Caco-2 (cell line): ENCODE measurements around the gene SYT1. TPM values are rescaled to one million over a fixed set of nuclear protein-coding genes. Genes with fewer than 3 reads are reported as not detected.

Experiments
- BruUV-seq: library from RNA; stranded (reverse); fragments of 400-500 nt; replicated peaks from 2 replicates; lab custom pipeline; 2021; lab: Mats Ljungman, UMichigan
- CTCF ChIA-PET: fragments of 300-600 bp; sonication (Branson Sonifier 250); formaldehyde crosslinking; loops from one replicate; lab custom pipeline; 2022; ENCODE audit warnings: antibody characterized with exemption; lab: Charles Lee
- POLR2A ChIA-PET: fragments of 300-600 bp; sonication (Branson Sonifier 250); formaldehyde crosslinking; loops from one replicate; lab custom pipeline; 2022; ENCODE audit warnings: antibody characterized with exemption; lab: Charles Lee
- DNase-seq, 2 experiments: peaks; one replicate each; pipeline versions ENCODE4 v3.0.0 to v3.0.0-alpha.2; 2020 to 2022
- H3K27me3 ChIP-seq: replicated peaks from 2 replicates; pipeline ENCODE4 v1.6.0; 2011; ENCODE audit warnings: low read length; ENCODE audit not compliant: control insufficient read depth, insufficient read depth
- H3K36me3 ChIP-seq: 2 replicates; pipeline ENCODE4 v1.5.1; 2011; ENCODE audit warnings: low read length; ENCODE audit not compliant: control insufficient read depth, insufficient read depth
- H3K4me1 ChIP-seq: fragments of 250-450 bp; sonication (Bioruptor Pico); 2 replicates; pipeline ENCODE4 v1.5.1; 2020; ENCODE audit warnings: mild to moderate bottlenecking
- H3K4me3 ChIP-seq: 2 replicates; pipeline ENCODE4 v1.5.1; 2011; ENCODE audit warnings: low read depth, mild to moderate bottlenecking, control low read depth, low read length
- H3K9me3 ChIP-seq: fragments of 250-450 bp; sonication (Bioruptor Pico); 2 replicates; pipeline ENCODE4 v1.5.1; 2020; ENCODE audit warnings: mild to moderate bottlenecking, moderate library complexity
- H3K27ac Mint-ChIP-seq: one replicate; pipeline ENCODE4 v1.8.0; 2022; ENCODE audit warnings: mixed read lengths; ENCODE audit not compliant: unreplicated experiment
- H3K27me3 Mint-ChIP-seq: one replicate; pipeline ENCODE4 v1.8.0; 2022; ENCODE audit warnings: mixed read lengths; ENCODE audit not compliant: insufficient read depth, unreplicated experiment
- H3K36me3 Mint-ChIP-seq: one replicate; pipeline ENCODE4 v1.8.0; 2022; ENCODE audit warnings: mild to moderate bottlenecking, mixed read lengths; ENCODE audit not compliant: insufficient read depth, unreplicated experiment
- H3K4me1 Mint-ChIP-seq: one replicate; pipeline ENCODE4 v1.8.0; 2022; ENCODE audit warnings: low read depth, mixed read lengths; ENCODE audit not compliant: unreplicated experiment
- H3K4me3 Mint-ChIP-seq: one replicate; pipeline ENCODE4 v1.8.0; 2022; ENCODE audit warnings: mild to moderate bottlenecking, moderate library complexity, mixed read lengths; ENCODE audit not compliant: unreplicated experiment
- H3K9me3 Mint-ChIP-seq: one replicate; pipeline ENCODE4 v1.8.0; 2022; ENCODE audit warnings: mixed read lengths; ENCODE audit not compliant: unreplicated experiment
- CTCF ChIP-seq, 2 experiments: fragments of 200-600 bp in 1 of 2; IDR thresholded peaks; 1 replicate in 1 of 2; 2 replicates in 1 of 2; pipeline versions ENCODE4 v1.5.1 to v1.8.0; 2011 to 2022; ENCODE audit warnings: antibody characterized with exemption in 1 of 2, control low read depth in 1 of 2, inconsistent platforms in 1 of 2, low read depth in 1 of 2, low read length in 1 of 2, mild to moderate bottlenecking in 1 of 2, moderate library complexity in 1 of 2; ENCODE audit not compliant: insufficient read depth in 1 of 2, severe bottlenecking in 1 of 2, unreplicated experiment in 1 of 2
- intact Hi-C: fragments of 100-400 bp; cut with micrococcal nuclease; formaldehyde crosslinking; loops from one replicate; pipeline ENCODE4 v1.10.0; 2022; ENCODE audit not compliant: unreplicated experiment
- total RNA-seq: library from RNA; stranded (reverse); gene quantifications from 2 replicates; pipeline ENCODE4 v1.2.3, GENCODE V29; 2022

Gene SYT1
- total RNA-seq, 1 experiment from 2014 or later = 0.39 TPM

GRCh38 chr12:79453820-79454219, 589.2 kb downstream of the SYT1 start:
- H3K4me1 Mint-ChIP-seq = peaks cover 29% of the 10 kb centered on the region
- no peaks in the 10 kb centered on the region for H3K36me3 Mint-ChIP-seq
- H3K9me3 Mint-ChIP-seq = no peaks in the 10 kb centered on the region
- H3K36me3 ChIP-seq = no peaks in the 10 kb centered on the region
- POLR2A ChIA-PET = no interaction called here
- H3K4me1 ChIP-seq = peaks cover 29% of the 10 kb centered on the region
- no peaks in the 10 kb centered on the region for H3K27me3 ChIP-seq
- peak overlapping the region; percentile 81 for H3K27ac Mint-ChIP-seq
- intact Hi-C loops = loop anchor here (1.0 kb wide), 3 partner anchors 12 to 76 kb away; no protein-coding TSS in a partner anchor
- no peaks in the 10 kb centered on the region for H3K9me3 ChIP-seq
- CTCF ChIA-PET = no interaction called here
- H3K4me3 Mint-ChIP-seq = peak overlapping the region; percentile 53
- no peak for DNase-seq
- no peaks in the 10 kb centered on the region for H3K27me3 Mint-ChIP-seq
- BruUV-seq = TSS peak; percentile 85
- no peak overlapping the region for H3K4me3 ChIP-seq
- no peak for TF ChIP-seq CTCF (IDR thresholded peaks at IDR 0.05; ENCODE audit: insufficient read depth in 1 of 2, low read depth in 1 of 2, low read length in 1 of 2, severe bottlenecking in 1 of 2, unreplicated experiment in 1 of 2)

- TF ChIP-seq CTCF (IDR thresholded peaks at IDR 0.05; ENCODE audit: insufficient read depth in 1 of 2, low read depth in 1 of 2, low read length in 1 of 2, severe bottlenecking in 1 of 2, unreplicated experiment in 1 of 2) = no peak
- H3K27ac Mint-ChIP-seq = peak overlapping the region; percentile 81
- peaks cover 26% of the 10 kb centered on the region for H3K4me1 Mint-ChIP-seq
- Histone ChIP-seq H3K9me3 (no peaks in the 10 kb centered on the region), H3K4me1 (peaks cover 29% of the 10 kb centered on the region), H3K27me3 (no peaks in the 10 kb centered on the region), H3K4me3 (peak overlapping the region; percentile 15; the same call in 1 of the 2 replicates), H3K36me3 (no peaks in the 10 kb centered on the region)
- CTCF ChIA-PET = no interaction called here
- no peaks in the 10 kb centered on the region for H3K27me3 Mint-ChIP-seq
- H3K36me3 Mint-ChIP-seq = no peaks in the 10 kb centered on the region
- no TSS peak for BruUV-seq
- DNase-seq = peak; percentile 30 to 35
- peak overlapping the region; percentile 53 for H3K4me3 Mint-ChIP-seq
- POLR2A ChIA-PET = no interaction called here
- H3K9me3 Mint-ChIP-seq = no peaks in the 10 kb centered on the region
- intact Hi-C loops = loop anchor here (1.0 kb wide), 3 partner anchors 12 to 76 kb away; no protein-coding TSS in a partner anchor
Observed at GRCh38 chr12:79454338-79454843, 589.8 kb downstream of the SYT1 start.

GRCh38 chr12:79455286-79455685, 590.7 kb downstream of the SYT1 start:
- Histone ChIP-seq H3K4me1 (peaks cover 29% of the 10 kb centered on the region), H3K36me3 (no peaks in the 10 kb centered on the region), H3K9me3 (no peaks in the 10 kb centered on the region), H3K27me3 (no peaks in the 10 kb centered on the region), H3K4me3 (no peak overlapping the region)
- H3K36me3 Mint-ChIP-seq = no peaks in the 10 kb centered on the region
- H3K4me1 Mint-ChIP-seq = peaks cover 26% of the 10 kb centered on the region
- no peaks in the 10 kb centered on the region for H3K27me3 Mint-ChIP-seq
- DNase-seq = no peak
- no peaks in the 10 kb centered on the region for H3K9me3 Mint-ChIP-seq
- ChIA-PET CTCF (interaction anchor here (0.6 kb wide), 1 partner anchor 75 kb away, joined by 3 read pairs; no protein-coding TSS in a partner anchor), POLR2A (no interaction called here)
- H3K4me3 Mint-ChIP-seq = no peak overlapping the region
- intact Hi-C loops = no loop called here
- peak overlapping the region; percentile 81 for H3K27ac Mint-ChIP-seq
- TF ChIP-seq CTCF (IDR thresholded peaks at IDR 0.05; ENCODE audit: insufficient read depth in 1 of 2, low read depth in 1 of 2, low read length in 1 of 2, severe bottlenecking in 1 of 2, unreplicated experiment in 1 of 2) = no peak
- BruUV-seq = no TSS peak
